Measurements from ENCODE around the gene PLD4.

DNA sequence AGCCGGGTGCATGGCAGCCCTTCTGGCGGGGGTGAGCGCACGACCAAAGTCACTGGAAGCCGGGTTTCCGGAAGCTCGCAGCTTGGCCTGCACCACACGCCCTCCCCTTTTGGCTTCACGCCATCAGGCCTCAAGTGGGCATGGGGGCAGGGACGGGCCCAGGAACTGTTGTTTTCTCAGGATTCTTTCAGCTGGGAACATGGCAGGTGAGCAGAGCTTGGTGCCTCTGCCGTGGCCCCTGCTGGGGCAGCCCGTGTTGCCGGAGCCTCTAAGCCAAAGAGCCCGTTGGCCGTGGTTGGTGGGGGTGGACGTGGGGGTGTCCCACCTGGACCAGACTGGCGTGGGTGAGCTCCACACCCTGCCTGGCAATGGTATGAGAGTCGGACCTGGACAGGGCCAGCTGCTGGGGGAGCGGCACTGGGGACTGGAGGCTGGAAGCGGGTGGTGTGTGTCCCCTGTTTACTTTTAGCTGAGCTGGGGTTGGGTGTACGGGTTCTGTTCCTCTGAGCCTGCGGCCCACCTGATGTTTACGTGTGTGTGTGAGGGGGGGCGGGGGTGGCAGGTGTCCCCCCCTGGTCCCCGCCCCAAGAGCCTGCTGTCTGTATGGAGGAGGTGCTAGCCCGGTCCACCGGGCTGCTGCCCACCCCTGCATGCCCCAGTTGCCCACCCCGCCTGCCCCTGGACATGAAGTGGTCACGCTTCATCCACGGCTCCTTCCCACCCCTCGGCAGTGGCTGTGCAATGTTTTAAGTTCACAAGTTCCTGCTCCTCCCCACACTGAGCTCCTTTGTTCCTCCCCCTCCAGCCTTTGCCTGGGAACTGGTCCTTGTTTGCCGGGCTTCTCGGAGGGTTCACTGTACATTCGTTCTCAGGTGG lies 28.7 kb upstream of the PLD4 start:
- TF ChIP-seq POLR2A (IDR thresholded peaks at IDR 0.05), result no peak
- TF ChIP-seq, protein P1, sequence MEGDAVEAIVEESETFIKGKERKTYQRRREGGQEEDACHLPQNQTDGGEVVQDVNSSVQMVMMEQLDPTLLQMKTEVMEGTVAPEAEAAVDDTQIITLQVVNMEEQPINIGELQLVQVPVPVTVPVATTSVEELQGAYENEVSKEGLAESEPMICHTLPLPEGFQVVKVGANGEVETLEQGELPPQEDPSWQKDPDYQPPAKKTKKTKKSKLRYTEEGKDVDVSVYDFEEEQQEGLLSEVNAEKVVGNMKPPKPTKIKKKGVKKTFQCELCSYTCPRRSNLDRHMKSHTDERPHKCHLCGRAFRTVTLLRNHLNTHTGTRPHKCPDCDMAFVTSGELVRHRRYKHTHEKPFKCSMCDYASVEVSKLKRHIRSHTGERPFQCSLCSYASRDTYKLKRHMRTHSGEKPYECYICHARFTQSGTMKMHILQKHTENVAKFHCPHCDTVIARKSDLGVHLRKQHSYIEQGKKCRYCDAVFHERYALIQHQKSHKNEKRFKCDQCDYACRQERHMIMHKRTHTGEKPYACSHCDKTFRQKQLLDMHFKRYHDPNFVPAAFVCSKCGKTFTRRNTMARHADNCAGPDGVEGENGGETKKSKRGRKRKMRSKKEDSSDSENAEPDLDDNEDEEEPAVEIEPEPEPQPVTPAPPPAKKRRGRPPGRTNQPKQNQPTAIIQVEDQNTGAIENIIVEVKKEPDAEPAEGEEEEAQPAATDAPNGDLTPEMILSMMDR (IDR thresholded peaks at IDR 0.05), result no peak
